Calu3 (cell line): ENCODE measurements around the gene HAT1. TPM values are rescaled to one million over a fixed set of nuclear protein-coding genes. Genes with fewer than 3 reads are reported as not detected.

ENCODE experiments used
- BruUV-seq: library from RNA; stranded (reverse); fragments of 400-500 nt; replicated peaks from 2 replicates; lab custom pipeline; 2021; lab: Mats Ljungman, UMichigan
- CTCF ChIA-PET: fragments of 300-600 bp; sonication (Branson Sonifier 250); formaldehyde crosslinking; loops from one replicate; lab custom pipeline; 2022; ENCODE audit warnings: antibody characterized with exemption; lab: Charles Lee
- DNase-seq: peaks from one replicate; pipeline ENCODE4 v3.0.0; 2022
- H3K27ac Mint-ChIP-seq: one replicate; pipeline ENCODE4 v1.8.0; 2022; ENCODE audit warnings: mixed read lengths; ENCODE audit not compliant: unreplicated experiment
- H3K27me3 Mint-ChIP-seq: one replicate; pipeline ENCODE4 v1.8.0; 2022; ENCODE audit warnings: mixed read lengths; ENCODE audit not compliant: unreplicated experiment
- H3K36me3 Mint-ChIP-seq: one replicate; pipeline ENCODE4 v1.8.0; 2022; ENCODE audit warnings: mild to moderate bottlenecking, moderate library complexity, mixed read lengths; ENCODE audit not compliant: insufficient read depth, unreplicated experiment
- H3K4me1 Mint-ChIP-seq: one replicate; pipeline ENCODE4 v1.8.0; 2022; ENCODE audit warnings: mild to moderate bottlenecking, low read depth, mixed read lengths; ENCODE audit not compliant: unreplicated experiment
- H3K4me3 Mint-ChIP-seq: one replicate; pipeline ENCODE4 v1.8.0; 2022; ENCODE audit warnings: mild to moderate bottlenecking, low read depth, moderate library complexity, mixed read lengths; ENCODE audit not compliant: unreplicated experiment
- H3K9me3 Mint-ChIP-seq: one replicate; pipeline ENCODE4 v1.8.0; 2022; ENCODE audit warnings: low read depth, mixed read lengths; ENCODE audit not compliant: unreplicated experiment
- intact Hi-C: fragments of 100-400 bp; cut with micrococcal nuclease; formaldehyde crosslinking; loops from one replicate; pipeline ENCODE4 v1.10.0; 2022; ENCODE audit not compliant: unreplicated experiment
- total RNA-seq: library from RNA; stranded (reverse); gene quantifications from 2 replicates; pipeline ENCODE4 v1.2.3, GENCODE V29; 2022
- TF ChIP-seq, protein P1 (sequence below): fragments of 200-600 bp; IDR thresholded peaks from one replicate; pipeline ENCODE4 v1.8.0; 2022; ENCODE audit warnings: antibody characterized with exemption; ENCODE audit not compliant: unreplicated experiment

HAT1 gene
- total RNA-seq, 1 experiment from 2014 or later: 64.3 TPM

DNA sequence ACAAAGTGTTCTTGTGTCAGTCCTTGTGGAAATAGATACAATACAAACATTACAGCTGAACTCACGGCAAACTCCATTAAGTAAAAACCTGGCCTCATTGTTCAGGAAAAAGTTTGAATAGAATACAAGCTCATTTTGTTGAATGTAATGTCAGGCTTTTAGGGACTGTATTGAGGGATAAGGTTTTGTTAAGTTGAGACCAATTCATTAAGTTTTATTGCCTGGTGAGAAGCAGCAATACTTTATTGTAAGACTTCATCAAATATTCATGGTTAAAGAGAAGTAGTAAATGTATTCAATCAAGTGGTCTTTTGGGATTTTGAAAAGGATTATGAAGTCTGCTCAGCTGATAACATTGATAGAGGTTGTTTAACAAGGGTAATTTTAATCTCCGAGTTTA lies 42.0 kb downstream of the HAT1 start:
- no peaks in the 10 kb centered on the region for H3K36me3 Mint-ChIP-seq
- DNase-seq: no peak
- CTCF ChIA-PET: no interaction called here
- TF ChIP-seq, protein P1, sequence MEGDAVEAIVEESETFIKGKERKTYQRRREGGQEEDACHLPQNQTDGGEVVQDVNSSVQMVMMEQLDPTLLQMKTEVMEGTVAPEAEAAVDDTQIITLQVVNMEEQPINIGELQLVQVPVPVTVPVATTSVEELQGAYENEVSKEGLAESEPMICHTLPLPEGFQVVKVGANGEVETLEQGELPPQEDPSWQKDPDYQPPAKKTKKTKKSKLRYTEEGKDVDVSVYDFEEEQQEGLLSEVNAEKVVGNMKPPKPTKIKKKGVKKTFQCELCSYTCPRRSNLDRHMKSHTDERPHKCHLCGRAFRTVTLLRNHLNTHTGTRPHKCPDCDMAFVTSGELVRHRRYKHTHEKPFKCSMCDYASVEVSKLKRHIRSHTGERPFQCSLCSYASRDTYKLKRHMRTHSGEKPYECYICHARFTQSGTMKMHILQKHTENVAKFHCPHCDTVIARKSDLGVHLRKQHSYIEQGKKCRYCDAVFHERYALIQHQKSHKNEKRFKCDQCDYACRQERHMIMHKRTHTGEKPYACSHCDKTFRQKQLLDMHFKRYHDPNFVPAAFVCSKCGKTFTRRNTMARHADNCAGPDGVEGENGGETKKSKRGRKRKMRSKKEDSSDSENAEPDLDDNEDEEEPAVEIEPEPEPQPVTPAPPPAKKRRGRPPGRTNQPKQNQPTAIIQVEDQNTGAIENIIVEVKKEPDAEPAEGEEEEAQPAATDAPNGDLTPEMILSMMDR: no peak
- H3K27me3 Mint-ChIP-seq: no peaks in the 10 kb centered on the region
- intact Hi-C loops: no loop called here
- peaks cover 8% of the 10 kb centered on the region for H3K4me1 Mint-ChIP-seq
- BruUV-seq: no TSS peak
- no peak overlapping the region for H3K27ac Mint-ChIP-seq
- no peaks in the 10 kb centered on the region for H3K9me3 Mint-ChIP-seq
- no peak overlapping the region for H3K4me3 Mint-ChIP-seq

GRCh38 chr2:171965238-171965637 lies 43.0 kb downstream of the HAT1 start:
- no peaks in the 10 kb centered on the region for H3K27me3 Mint-ChIP-seq
- no TSS peak for BruUV-seq
- H3K4me3 Mint-ChIP-seq: no peak overlapping the region
- DNase-seq: no peak
- CTCF ChIA-PET: no interaction called here
- intact Hi-C loops: no loop called here
- H3K4me1 Mint-ChIP-seq: no peaks in the 10 kb centered on the region
- no peaks in the 10 kb centered on the region for H3K9me3 Mint-ChIP-seq
- no peaks in the 10 kb centered on the region for H3K36me3 Mint-ChIP-seq
- H3K27ac Mint-ChIP-seq: no peak overlapping the region
- TF ChIP-seq, protein P1: no peak

GRCh38 chr2:171965661-171966060 lies 43.4 kb downstream of the HAT1 start:
- Mint-ChIP-seq H3K27ac (no peak overlapping the region), H3K4me3 (no peak overlapping the region), H3K36me3 (no peaks in the 10 kb centered on the region), H3K9me3 (no peaks in the 10 kb centered on the region), H3K4me1 (no peaks in the 10 kb centered on the region), H3K27me3 (no peaks in the 10 kb centered on the region)
- no peak for DNase-seq
- CTCF ChIA-PET: no interaction called here
- intact Hi-C loops: no loop called here
- BruUV-seq: no TSS peak
- TF ChIP-seq, protein P1: no peak

- H3K27ac Mint-ChIP-seq: no peak overlapping the region
- BruUV-seq: no TSS peak
- CTCF ChIA-PET: no interaction called here
These were observed 44.0 kb downstream of the HAT1 start for GRCh38 chr2:171966235-171966634.

More at GRCh38 chr2:171966235-171966634, 44.0 kb downstream of the HAT1 start:
- no peak overlapping the region for H3K4me3 Mint-ChIP-seq
- DNase-seq: no peak
- intact Hi-C loops: no loop called here
- no peaks in the 10 kb centered on the region for H3K27me3 Mint-ChIP-seq
- no peaks in the 10 kb centered on the region for H3K4me1 Mint-ChIP-seq
- H3K36me3 Mint-ChIP-seq: no peaks in the 10 kb centered on the region
- H3K9me3 Mint-ChIP-seq: no peaks in the 10 kb centered on the region
- TF ChIP-seq, protein P1: no peak
